Measurements from ENCODE around the gene RBM39.

GRCh38 chr20:35791097-35791496 is 49.0 kb upstream of the RBM39 start:
- no peak for TF ChIP-seq CTCF (IDR thresholded peaks at IDR 0.05)
- no peak for TF ChIP-seq POLR2A (IDR thresholded peaks at IDR 0.05)
